ENCODE data around the gene VMA21.

The VMA21 gene

DNA sequence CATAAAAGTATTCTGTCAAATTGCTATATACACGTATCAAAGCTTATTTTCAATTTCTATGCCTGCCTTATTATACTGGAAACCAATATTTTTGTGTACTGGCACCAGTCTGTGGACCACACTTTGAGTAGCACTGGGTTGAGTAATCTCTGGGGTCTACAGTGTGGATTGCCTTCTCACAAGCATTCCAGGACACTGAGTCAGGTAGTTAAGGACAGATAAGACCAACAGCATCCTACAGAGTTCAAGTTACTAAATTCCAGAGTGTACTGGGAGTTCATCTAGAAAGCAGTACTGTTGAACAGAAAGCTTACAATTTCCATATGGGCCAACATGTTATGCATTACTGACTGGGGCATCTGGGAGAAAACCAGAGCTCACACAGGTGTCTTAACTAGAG is 61.8 kb downstream of the VMA21 start:
- no peaks in the 10 kb centered on the region for H3K4me1 ChIP-seq (ENCODE audit: low read length)
- H3K4me3 ChIP-seq (ENCODE audit: low read length): no peak overlapping the region
- H4K20me1 ChIP-seq (ENCODE audit: insufficient read depth, low read length): no peaks in the 10 kb centered on the region
- H3K9me3 ChIP-seq (replicated peaks; ENCODE audit: insufficient read depth, low read length): no peaks in the 10 kb centered on the region
- no peaks in the 10 kb centered on the region for H3K9me2 ChIP-seq (replicated peaks; ENCODE audit: insufficient read depth, low read length)
- no peak overlapping the region for H2AFZ ChIP-seq (ENCODE audit: low read length)
- H3F3A ChIP-seq (ENCODE audit: insufficient read depth, low read length): no peaks in the 10 kb centered on the region
- no peaks in the 10 kb centered on the region for H3K27me3 ChIP-seq (replicated peaks; ENCODE audit: insufficient read depth, low read length)
- H3K27ac ChIP-seq (ENCODE audit: low read length): no peak overlapping the region
- H3K36me3 ChIP-seq (replicated peaks; ENCODE audit: insufficient read depth, low read length): no peaks in the 10 kb centered on the region
- no peak overlapping the region for H3K9ac ChIP-seq (ENCODE audit: low read length)
- H3K4me2 ChIP-seq (ENCODE audit: low read depth, low read length): no peak overlapping the region
- TF ChIP-seq EZH2phosphoT487 (IDR thresholded peaks at IDR 0.05; ENCODE audit: low read length): no peak
- no peak for TF ChIP-seq EZH2 (optimal IDR thresholded peaks at IDR 0.05; ENCODE audit: low read depth, low read length)
- TF ChIP-seq, protein P1, sequence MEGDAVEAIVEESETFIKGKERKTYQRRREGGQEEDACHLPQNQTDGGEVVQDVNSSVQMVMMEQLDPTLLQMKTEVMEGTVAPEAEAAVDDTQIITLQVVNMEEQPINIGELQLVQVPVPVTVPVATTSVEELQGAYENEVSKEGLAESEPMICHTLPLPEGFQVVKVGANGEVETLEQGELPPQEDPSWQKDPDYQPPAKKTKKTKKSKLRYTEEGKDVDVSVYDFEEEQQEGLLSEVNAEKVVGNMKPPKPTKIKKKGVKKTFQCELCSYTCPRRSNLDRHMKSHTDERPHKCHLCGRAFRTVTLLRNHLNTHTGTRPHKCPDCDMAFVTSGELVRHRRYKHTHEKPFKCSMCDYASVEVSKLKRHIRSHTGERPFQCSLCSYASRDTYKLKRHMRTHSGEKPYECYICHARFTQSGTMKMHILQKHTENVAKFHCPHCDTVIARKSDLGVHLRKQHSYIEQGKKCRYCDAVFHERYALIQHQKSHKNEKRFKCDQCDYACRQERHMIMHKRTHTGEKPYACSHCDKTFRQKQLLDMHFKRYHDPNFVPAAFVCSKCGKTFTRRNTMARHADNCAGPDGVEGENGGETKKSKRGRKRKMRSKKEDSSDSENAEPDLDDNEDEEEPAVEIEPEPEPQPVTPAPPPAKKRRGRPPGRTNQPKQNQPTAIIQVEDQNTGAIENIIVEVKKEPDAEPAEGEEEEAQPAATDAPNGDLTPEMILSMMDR (IDR thresholded peaks at IDR 0.05; ENCODE audit: low read length): no peak
- H3K79me2 ChIP-seq (ENCODE audit: low read length): no peaks in the 10 kb centered on the region
- no peak for DNase-seq
